GM19372 (cell line): ENCODE results near the gene STEAP2.

Source experiments
- ATAC-seq: cut with Tn5 transposase; IDR thresholded peaks from one replicate; pipeline ENCODE4 v1.9.1; 2021; ENCODE audit warnings: mild to moderate bottlenecking, low read depth, moderate library complexity; ENCODE audit not compliant: unreplicated experiment

The STEAP2 gene

GRCh38 chr7:90267263-90267858 lies 55.8 kb downstream of the STEAP2 start:
- ATAC-seq: no peak

- ATAC-seq: no peak
These were observed 57.6 kb downstream of the STEAP2 start for GRCh38 chr7:90269163-90269562.

GRCh38 chr7:90270431-90271178 lies 59.1 kb downstream of the STEAP2 start:
- ATAC-seq: no peak

- no peak for ATAC-seq
These were observed 60.2 kb downstream of the STEAP2 start for GRCh38 chr7:90271753-90272152.

- no peak for ATAC-seq
These were observed 60.7 kb downstream of the STEAP2 start for GRCh38 chr7:90272242-90272641.

GRCh38 chr7:90274161-90274560 lies 62.6 kb downstream of the STEAP2 start:
- no peak for ATAC-seq

- no peak for ATAC-seq
These were observed 64.6 kb downstream of the STEAP2 start for GRCh38 chr7:90276033-90276728.
